ENCODE measurements around the gene HELB. TPM values are rescaled to one million over a fixed set of nuclear protein-coding genes. Genes with fewer than 3 reads are reported as not detected.
A peak's percentile ranks its signal among the peaks of the same experiment; 100 is the strongest.

The HELB gene
- total RNA-seq (2014; rRNA removed; shearing (Covaris generic)) = 1.1 and 1.4 TPM in 2 replicates
- 1.3 and 2.1 TPM in 2 replicates for polyA plus RNA-seq (2015; cell fraction: cytosol; rRNA removed)
- polyA plus RNA-seq (2015; cell fraction: nucleus; rRNA removed) = 4.9 and 6.4 TPM in 2 replicates

GRCh38 chr12:66301944-66302826 is at the start of gene HELB:
Gene HELB, plus strand, starts transcription at chr12:66302493. Its CDS starts 111 bp downstream, at chr12:66302604.
- DNase-seq (ENCODE audit: low read depth) = peak; percentile 85

DNA sequence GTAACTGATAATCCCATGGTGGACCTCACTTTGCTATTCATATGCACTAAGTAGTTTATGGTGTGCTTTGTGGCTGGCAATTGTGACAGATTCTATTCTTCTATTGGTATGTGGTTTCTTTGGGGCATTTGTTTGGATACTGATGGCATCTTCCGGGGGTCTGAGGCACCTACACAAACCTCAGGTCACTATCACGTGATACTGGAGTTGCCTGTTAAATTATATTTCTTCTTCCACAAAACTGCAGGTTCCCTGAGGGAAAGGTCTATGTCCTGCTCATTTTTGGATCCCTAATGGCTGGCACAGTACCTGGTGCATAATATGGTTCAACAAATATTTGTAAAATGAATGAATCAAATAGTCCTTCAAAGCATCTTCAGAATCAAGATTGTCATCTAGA is 49.5 kb upstream of the HELB start:
- DNase-seq (ENCODE audit: low read depth) = no peak

- no peak for DNase-seq (ENCODE audit: low read depth)
These were observed 46.6 kb upstream of the HELB start for GRCh38 chr12:66255737-66256136.

- DNase-seq (ENCODE audit: low read depth) = no peak
These were observed 44.3 kb upstream of the HELB start for GRCh38 chr12:66258011-66258410.

DNA sequence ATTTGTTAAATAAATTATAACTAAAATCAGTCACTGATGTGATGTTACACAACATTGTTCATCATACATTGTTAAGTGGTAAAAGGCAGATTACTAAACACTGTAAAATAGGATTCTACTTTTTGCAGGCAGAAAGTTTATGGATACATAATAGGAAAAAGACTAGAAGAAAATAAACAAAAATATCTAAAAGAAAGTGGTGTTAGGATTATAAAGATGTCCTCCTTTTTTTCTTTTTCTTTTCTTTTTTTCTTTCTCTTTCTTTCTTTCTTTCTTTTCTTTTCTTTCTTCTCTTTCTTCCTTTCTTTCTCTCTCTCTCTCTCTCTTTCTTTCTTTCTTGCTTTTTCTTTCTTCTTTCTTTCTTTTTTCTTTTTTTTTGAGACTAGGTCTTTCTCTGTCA is 39.6 kb upstream of the HELB start:
- DNase-seq (ENCODE audit: low read depth) = no peak

DNA sequence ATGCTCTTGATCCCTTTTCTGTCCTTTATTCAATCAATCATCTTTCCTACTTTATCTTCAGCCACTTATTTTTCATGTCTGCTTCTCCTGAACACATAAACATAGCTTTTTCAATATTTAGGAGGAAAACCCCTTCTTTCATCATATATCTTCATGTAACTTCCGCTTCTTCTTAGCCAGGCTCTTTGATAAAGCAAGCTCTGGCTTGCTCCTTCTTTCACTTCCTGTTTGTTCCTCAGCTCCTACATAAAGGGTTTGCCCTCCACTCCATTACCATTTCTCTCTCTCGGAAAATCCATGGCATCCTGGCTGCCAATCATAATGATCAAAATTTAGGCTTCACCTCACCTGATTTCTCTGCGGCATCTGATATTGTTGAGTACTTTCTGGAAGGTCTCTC is 33.7 kb upstream of the HELB start:
- no peak for DNase-seq (ENCODE audit: low read depth)

GRCh38 chr12:66269142-66269541 is 33.2 kb upstream of the HELB start:
- no peak for DNase-seq (ENCODE audit: low read depth)

- DNase-seq (ENCODE audit: low read depth) = peak; percentile 51
These were observed 32.4 kb upstream of the HELB start for GRCh38 chr12:66269757-66270383.

- DNase-seq (ENCODE audit: low read depth) = no peak
These were observed 31.7 kb upstream of the HELB start for GRCh38 chr12:66270613-66271012.

- no peak for DNase-seq (ENCODE audit: low read depth)
These were observed 29.6 kb upstream of the HELB start for GRCh38 chr12:66272650-66273049.

DNA sequence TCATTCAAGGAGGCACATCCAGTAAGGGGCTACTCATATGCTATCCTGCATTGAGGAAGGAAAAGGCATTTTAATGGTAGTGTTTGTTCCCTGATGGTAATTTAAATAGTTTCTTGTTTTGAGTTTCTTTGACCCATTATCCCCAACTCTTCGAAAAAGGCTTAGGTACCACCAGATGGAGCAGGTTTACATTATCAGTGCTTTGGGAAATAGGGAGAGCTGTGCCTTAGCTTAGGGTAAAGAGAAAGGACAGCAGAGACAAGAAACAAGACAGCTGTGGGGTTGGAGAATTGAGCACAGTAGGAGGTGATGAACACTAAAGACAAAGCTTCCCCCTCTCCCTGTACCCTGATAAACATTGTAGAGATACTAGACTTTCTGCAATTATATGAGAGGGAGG is 29.1 kb upstream of the HELB start:
- no peak for DNase-seq (ENCODE audit: low read depth)

- DNase-seq (ENCODE audit: low read depth) = no peak
These were observed 27.3 kb upstream of the HELB start for GRCh38 chr12:66275040-66275439.

GRCh38 chr12:66279123-66279712 is 23.1 kb upstream of the HELB start:
- peak; percentile 24 for DNase-seq (ENCODE audit: low read depth)

- DNase-seq (ENCODE audit: low read depth) = no peak
These were observed 21.7 kb upstream of the HELB start for GRCh38 chr12:66280561-66280960.

DNA sequence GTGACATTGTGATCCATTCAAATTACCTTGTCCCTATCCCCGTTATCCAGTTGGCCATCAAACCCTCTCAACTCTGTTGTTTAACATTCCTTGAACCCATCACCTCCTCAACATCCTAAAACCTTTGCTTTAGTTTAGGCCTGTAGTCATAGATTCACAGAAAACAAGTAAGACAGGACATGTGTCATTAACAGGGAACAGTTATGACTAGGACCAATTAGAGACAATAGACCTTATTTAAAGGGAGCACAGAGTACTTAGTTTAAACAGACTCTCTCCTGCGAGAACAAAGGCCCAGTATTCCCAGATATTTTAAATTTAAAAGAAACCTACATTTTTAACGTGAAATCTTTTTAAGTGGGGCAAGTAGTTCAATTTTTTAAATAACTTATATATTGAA is 20.0 kb upstream of the HELB start:
- no peak for DNase-seq (ENCODE audit: low read depth)

DNA sequence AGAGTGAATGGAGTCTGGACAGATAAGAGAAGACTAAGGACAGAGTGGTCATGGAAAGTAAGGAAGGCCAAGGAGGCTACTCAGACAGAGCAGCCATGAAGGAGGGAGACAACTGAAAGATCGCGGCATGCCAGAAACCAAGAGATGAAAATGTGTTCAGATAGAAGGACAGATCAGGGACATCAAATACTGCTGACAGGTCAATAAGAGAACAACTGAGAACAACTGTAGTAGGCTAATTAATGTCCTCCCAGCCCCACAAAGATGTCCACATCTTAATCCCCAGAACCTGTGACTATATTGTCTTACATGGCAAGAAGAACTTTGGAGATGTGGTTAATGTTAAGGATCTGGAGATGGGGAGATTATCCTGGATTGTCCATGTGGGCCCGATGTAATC is 15.0 kb upstream of the HELB start:
- DNase-seq (ENCODE audit: low read depth) = no peak

- no peak for DNase-seq (ENCODE audit: low read depth)
These were observed 14.2 kb upstream of the HELB start for GRCh38 chr12:66288121-66288520.

DNA sequence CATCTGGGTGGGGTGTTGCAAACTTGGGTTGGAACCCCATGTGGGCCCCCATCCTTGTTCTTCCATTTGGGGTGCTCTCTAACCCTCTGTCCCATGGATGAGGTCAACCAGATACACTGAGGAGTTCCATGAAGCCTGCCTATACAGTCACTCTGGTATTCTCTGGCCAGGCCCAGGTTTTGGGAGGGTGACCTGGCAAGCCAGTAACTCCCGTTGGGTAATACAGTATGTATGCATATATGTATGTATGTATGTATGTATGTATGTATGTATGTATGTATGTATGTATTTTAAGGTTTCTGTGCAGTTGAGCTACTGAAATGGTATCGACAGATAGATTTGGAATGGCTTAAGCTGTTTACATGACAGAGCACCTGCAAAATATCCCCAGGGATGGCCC is 12.8 kb upstream of the HELB start:
- no peak for DNase-seq (ENCODE audit: low read depth)

DNA sequence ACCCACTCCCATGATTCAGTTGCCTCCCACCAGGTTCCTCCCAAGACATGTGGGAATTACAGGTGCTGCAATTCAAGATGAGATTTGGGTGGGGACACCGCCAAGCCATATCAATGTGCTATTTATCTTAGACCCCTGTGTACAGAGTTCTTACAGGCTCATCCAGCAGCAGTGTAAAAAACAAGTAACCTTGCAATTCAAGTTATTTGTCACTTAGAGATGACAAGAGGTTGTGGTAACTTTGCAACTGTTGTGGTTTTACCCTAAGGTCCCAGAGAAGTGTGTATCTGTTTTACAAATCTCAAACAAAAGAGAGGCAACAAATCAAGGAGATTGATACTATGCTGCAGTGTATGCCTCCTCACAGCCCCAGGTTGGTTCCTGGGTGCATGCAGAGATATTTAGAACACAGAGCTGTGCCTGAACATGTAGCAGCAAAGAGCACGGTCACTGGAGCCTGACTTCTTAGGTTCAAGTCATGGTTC is 11.5 kb upstream of the HELB start:
- no peak for DNase-seq (ENCODE audit: low read depth)

GRCh38 chr12:66296176-66296683 is 6.1 kb upstream of the HELB start:
- peak; percentile 13 for DNase-seq (ENCODE audit: low read depth)

DNA sequence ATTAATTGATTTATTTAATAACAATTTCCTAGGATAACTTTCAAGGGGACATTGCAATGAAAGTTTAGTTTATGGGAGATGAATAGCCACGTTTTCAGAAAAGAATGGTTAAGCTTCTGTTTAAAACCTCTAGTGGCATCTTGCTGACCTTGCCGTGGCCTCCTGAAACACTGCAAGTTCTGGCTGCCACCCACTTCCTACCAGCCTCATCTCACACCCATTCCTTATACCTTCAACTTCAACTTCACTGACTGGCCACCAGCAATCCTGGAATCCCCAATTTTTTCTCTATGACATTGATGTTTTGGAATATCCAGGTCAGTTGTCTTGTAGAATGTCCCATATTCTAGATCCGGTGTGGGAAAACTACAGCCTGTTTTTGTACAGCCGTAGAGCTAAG is 5.2 kb upstream of the HELB start:
- no peak for DNase-seq (ENCODE audit: low read depth)

DNA sequence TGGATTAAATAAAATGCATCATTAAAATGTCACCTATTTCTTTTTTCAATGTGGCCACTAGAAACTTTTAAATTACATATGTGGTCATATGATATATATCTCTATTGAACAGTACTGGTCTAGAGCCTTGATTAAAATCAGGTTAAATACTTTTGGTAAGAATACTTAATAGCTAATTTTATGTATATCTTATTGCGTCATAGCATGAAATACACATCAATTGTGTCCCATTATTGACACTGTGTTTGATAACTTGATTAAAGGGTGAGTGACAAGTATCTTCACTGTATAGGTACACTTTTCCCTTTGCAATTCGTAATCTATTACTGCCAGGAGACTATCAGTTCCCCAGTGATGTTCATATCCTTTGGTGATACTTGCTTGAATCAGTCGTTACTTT is 4.4 kb upstream of the HELB start:
- no peak for DNase-seq (ENCODE audit: low read depth)
